B cell (primary cell): Measurements from ENCODE around the gene CCDC194. TPM values are rescaled to one million over a fixed set of nuclear protein-coding genes. Genes with fewer than 3 reads are reported as not detected.

Experiments used
- ATAC-seq: fragments of 200-7000 bp; cut with Tn5 transposase; one replicate; pipeline ENCODE4 v1.10.0; 2021; ENCODE audit warnings: low read depth, mild to moderate bottlenecking, moderate number of reproducible peaks, moderate library complexity
- CTCF ChIA-PET: fragments of 350-600 bp; sonication (Branson Sonifier 250); formaldehyde crosslinking; loops from one replicate; lab custom pipeline; 2021; ENCODE audit warnings: antibody characterized with exemption, inconsistent platforms; lab: Charles Lee
- POLR2A ChIA-PET: fragments of 350-600 bp; sonication (Branson Sonifier 250); formaldehyde crosslinking; loops from one replicate; lab custom pipeline; 2021; ENCODE audit warnings: antibody characterized with exemption; lab: Charles Lee
- DNase-seq: peaks from one replicate; pipeline ENCODE4 v3.0.0; 2013
- H2AFZ ChIP-seq: 2 replicates; pipeline ENCODE4 v1.6.1; 2012; ENCODE audit warnings: mild to moderate bottlenecking, low read depth, low read length; ENCODE audit not compliant: insufficient read depth, poor library complexity, severe bottlenecking
- H3K27ac ChIP-seq, 2 donors: 1 replicate in 1 of 2; 2 replicates in 1 of 2; pipeline ENCODE4 v1.5.1; 2012 to 2013; ENCODE audit warnings: low read length in 2 of 2, mild to moderate bottlenecking in 2 of 2, moderate library complexity in 1 of 2
- H3K27me3 ChIP-seq, 4 experiments: fragments of 200-600 bp in 1 of 4; sonication (generic) in 1 of 4; replicated peaks in 1 of 4; 1 replicate in 2 of 4; 2 replicates in 2 of 4; pipeline versions ENCODE4 v1.6.1 to v1.7.0; 2013 to 2016; ENCODE audit warnings: low read length in 3 of 4, mild to moderate bottlenecking in 2 of 4, mixed read lengths in 1 of 4, moderate library complexity in 1 of 4; ENCODE audit not compliant: insufficient read depth in 4 of 4, control insufficient read depth in 3 of 4; ENCODE audit errors: control extremely low read depth in 1 of 4
- H3K36me3 ChIP-seq, 2 experiments: replicated peaks in 1 of 2; 1 replicate in 1 of 2; 2 replicates in 1 of 2; pipeline versions ENCODE4 v1.6.1 to v1.7.1; 2013; ENCODE audit warnings: low read length in 1 of 2; ENCODE audit not compliant: insufficient read depth in 2 of 2, control insufficient read depth in 1 of 2; ENCODE audit errors: control extremely low read depth in 1 of 2, extremely low read depth in 1 of 2
- H3K4me1 ChIP-seq, 2 donors: fragments of 200-600 bp in 1 of 2; sonication (generic) in 1 of 2; 1 replicate in 1 of 2; 2 replicates in 1 of 2; pipeline versions ENCODE4 v1.5.1 to v1.6.1; 2013 to 2017; ENCODE audit warnings: low read length in 2 of 2; ENCODE audit not compliant: control insufficient read depth in 2 of 2, insufficient read depth in 2 of 2
- H3K4me2 ChIP-seq: replicated peaks from 2 replicates; pipeline ENCODE3; 2012; ENCODE audit warnings: mild to moderate bottlenecking, low read depth, low read length; ENCODE audit not compliant: poor library complexity, severe bottlenecking
- H3K4me3 ChIP-seq, 5 experiments: fragments of 200-600 bp in 1 of 5; sonication (generic) in 1 of 5; 1 replicate in 3 of 5; 2 replicates in 2 of 5; pipeline versions ENCODE4 v1.5.1 to v1.7.0; 2011 to 2016; ENCODE audit warnings: low read length in 4 of 5, mild to moderate bottlenecking in 4 of 5, low read depth in 2 of 5, control low read depth in 1 of 5, moderate library complexity in 1 of 5; ENCODE audit not compliant: insufficient read depth in 1 of 5; ENCODE audit errors: control extremely low read depth in 1 of 5, extremely low read depth in 1 of 5
- H3K79me2 ChIP-seq: fragments of 200-600 bp; sonication (generic); one replicate; pipeline ENCODE4 v1.6.0; 2016; ENCODE audit warnings: low read length; ENCODE audit not compliant: control insufficient read depth, insufficient read depth
- H3K9ac ChIP-seq: fragments of 200-600 bp; sonication (generic); 2 replicates; pipeline ENCODE4 v1.6.1; 2017; ENCODE audit warnings: mild to moderate bottlenecking, low read length, moderate library complexity
- H3K9me3 ChIP-seq, 3 donors: one replicate each; pipeline versions ENCODE4 v1.6.1 to v1.7.1; 2013; ENCODE audit warnings: low read length in 2 of 3; ENCODE audit not compliant: control insufficient read depth in 2 of 3, insufficient read depth in 1 of 3; ENCODE audit errors: control extremely low read depth in 1 of 3
- H4K20me1 ChIP-seq: 2 replicates; pipeline ENCODE4 v1.6.0; 2012; ENCODE audit warnings: mild to moderate bottlenecking, low read length; ENCODE audit not compliant: insufficient read depth, control insufficient read depth, poor library complexity, severe bottlenecking
- H3K27ac Mint-ChIP-seq: one replicate; pipeline ENCODE4 v1.8.0; 2021; ENCODE audit warnings: mixed read lengths
- H3K27me3 Mint-ChIP-seq: one replicate; pipeline ENCODE4 v1.8.0; 2021; ENCODE audit warnings: mixed read lengths
- H3K4me1 Mint-ChIP-seq: one replicate; pipeline ENCODE4 v1.8.0; 2021; ENCODE audit warnings: mixed read lengths
- H3K4me3 Mint-ChIP-seq: one replicate; pipeline ENCODE4 v1.8.0; 2021; ENCODE audit warnings: mixed read lengths
- H3K9me3 Mint-ChIP-seq: one replicate; pipeline ENCODE4 v1.8.0; 2022; ENCODE audit warnings: mixed read lengths; ENCODE audit not compliant: insufficient read depth
- EZH2 ChIP-seq: IDR thresholded peaks from 2 replicates; pipeline ENCODE4 v1.6.1; 2012; ENCODE audit warnings: borderline replicate concordance, low read depth, mild to moderate bottlenecking, moderate library complexity, low read length; ENCODE audit not compliant: insufficient read depth, poor library complexity, severe bottlenecking
- WGBS: methylation state at CpG from one replicate; pipeline ENCODE4 v1.1.5; 2013; ENCODE audit warnings: missing lambda C conversion rate; ENCODE audit not compliant: insufficient coverage; 5-methylcytosine and 5-hydroxymethylcytosine counted together
- intact Hi-C: fragments of 100-400 bp; cut with micrococcal nuclease; formaldehyde crosslinking; loops from one replicate; pipeline ENCODE4 v1.10.0; 2022
- polyA plus RNA-seq: library from polyadenylated mRNA; depleted of rRNA; stranded (reverse); fragments of >200 nt; gene quantifications from 2 replicates; pipeline ENCODE4 v1.2.3, GENCODE V29; 2012
- total RNA-seq, 2 donors: library from RNA; stranded (reverse); fragments of 120-200 nt in 1 of 2; gene quantifications; 1 replicate in 1 of 2; 2 replicates in 1 of 2; pipeline versions ENCODE4 v1.2.3 to v1.2.4, GENCODE V29; 2013 to 2022
- TF ChIP-seq, protein P1 (sequence below): fragments of 200-600 bp; IDR thresholded peaks from one replicate; pipeline ENCODE4 v1.8.0; 2022; ENCODE audit warnings: antibody characterized with exemption, mild to moderate bottlenecking

Gene CCDC194
- total and polyA plus RNA-seq, 2 donors (not counting 1 experiment from before 2014, with no cell fraction given): 1.4 to 3.4 TPM

DNA sequence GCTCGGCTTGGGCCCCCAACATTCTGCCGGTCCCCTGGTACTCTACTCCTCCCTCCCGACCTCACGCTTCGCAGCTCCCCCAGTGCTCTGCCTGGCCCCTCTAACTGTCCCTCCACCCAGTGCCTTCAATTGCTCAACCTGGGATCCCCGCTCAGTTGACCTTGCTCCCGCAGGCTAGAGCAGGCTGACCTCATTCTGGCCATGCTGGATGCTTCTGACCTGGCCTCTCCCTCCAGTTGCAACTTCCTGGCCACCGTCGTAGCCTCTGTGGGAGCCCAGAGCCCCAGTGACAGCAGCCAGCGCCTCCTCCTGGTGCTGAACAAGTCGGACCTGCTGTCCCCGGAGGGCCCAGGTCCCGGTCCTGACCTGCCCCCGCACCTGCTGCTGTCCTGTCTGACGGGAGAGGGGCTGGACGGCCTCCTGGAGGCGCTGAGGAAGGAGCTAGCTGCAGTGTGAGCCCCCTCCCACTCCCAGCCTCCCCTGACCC is 53.1 kb downstream of the CCDC194 start:
- Mint-ChIP-seq H3K9me3 (no peaks in the 10 kb centered on the region), H3K4me3 (no peak overlapping the region), H3K4me1 (peaks cover 24% of the 10 kb centered on the region), H3K27me3 (no peaks in the 10 kb centered on the region), H3K27ac (no peak overlapping the region)
- intact Hi-C loops: no loop called here
- 95% methylated on average over 17 of the region's 17 CpGs for WGBS
- TF ChIP-seq EZH2: no peak
- TF ChIP-seq, protein P1, sequence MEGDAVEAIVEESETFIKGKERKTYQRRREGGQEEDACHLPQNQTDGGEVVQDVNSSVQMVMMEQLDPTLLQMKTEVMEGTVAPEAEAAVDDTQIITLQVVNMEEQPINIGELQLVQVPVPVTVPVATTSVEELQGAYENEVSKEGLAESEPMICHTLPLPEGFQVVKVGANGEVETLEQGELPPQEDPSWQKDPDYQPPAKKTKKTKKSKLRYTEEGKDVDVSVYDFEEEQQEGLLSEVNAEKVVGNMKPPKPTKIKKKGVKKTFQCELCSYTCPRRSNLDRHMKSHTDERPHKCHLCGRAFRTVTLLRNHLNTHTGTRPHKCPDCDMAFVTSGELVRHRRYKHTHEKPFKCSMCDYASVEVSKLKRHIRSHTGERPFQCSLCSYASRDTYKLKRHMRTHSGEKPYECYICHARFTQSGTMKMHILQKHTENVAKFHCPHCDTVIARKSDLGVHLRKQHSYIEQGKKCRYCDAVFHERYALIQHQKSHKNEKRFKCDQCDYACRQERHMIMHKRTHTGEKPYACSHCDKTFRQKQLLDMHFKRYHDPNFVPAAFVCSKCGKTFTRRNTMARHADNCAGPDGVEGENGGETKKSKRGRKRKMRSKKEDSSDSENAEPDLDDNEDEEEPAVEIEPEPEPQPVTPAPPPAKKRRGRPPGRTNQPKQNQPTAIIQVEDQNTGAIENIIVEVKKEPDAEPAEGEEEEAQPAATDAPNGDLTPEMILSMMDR: no peak
- no peak overlapping the region for H3K9ac ChIP-seq
- peaks cover 7 to 19% of the 10 kb centered on the region in 2 donors for H3K4me1 ChIP-seq
- H3K27ac ChIP-seq: no peak overlapping the region
- CTCF ChIA-PET: interaction anchor here (0.5 kb wide), 1 partner anchor 33 kb away, joined by 3 read pairs; no protein-coding TSS in a partner anchor
- no peaks in the 10 kb centered on the region for H4K20me1 ChIP-seq
- no peak overlapping the region for H2AFZ ChIP-seq
- ATAC-seq: no peak
- H3K4me3 ChIP-seq: no peak overlapping the region
- no peak overlapping the region for H3K4me2 ChIP-seq
- peaks cover 9% of the 10 kb centered on the region for H3K79me2 ChIP-seq
- no peaks in the 10 kb centered on the region for H3K36me3 ChIP-seq
- H3K27me3 ChIP-seq: no peaks in the 10 kb centered on the region
- no peaks in the 10 kb centered on the region for H3K9me3 ChIP-seq
- DNase-seq: no peak
- POLR2A ChIA-PET: no interaction called here

Other genes with a start within 250 kb of the CCDC194 start
- 39.9 and 49.5 TPM in 2 replicates for gene USE1, start 178.8 kb downstream of the CCDC194 start, total RNA-seq
- 48.3 and 56.5 TPM in 2 replicates for gene USE1, start 178.8 kb downstream of the CCDC194 start, polyA plus RNA-seq
- 30.5 and 40.4 TPM in 2 replicates for gene OCEL1, start 168.0 kb downstream of the CCDC194 start, total RNA-seq
- 12.0 and 28.5 TPM in 2 replicates for gene OCEL1, start 168.0 kb downstream of the CCDC194 start, polyA plus RNA-seq
- gene NR2F6, start 148.3 kb downstream of the CCDC194 start, total RNA-seq: 4.9 and 5.1 TPM in 2 replicates
- 2.0 and 2.9 TPM in 2 replicates for gene NR2F6, start 148.3 kb downstream of the CCDC194 start, polyA plus RNA-seq
- gene USHBP1, start 129.5 kb downstream of the CCDC194 start, total RNA-seq: 0.12 and 0.39 TPM in 2 replicates
- 0.03 TPM in 1 of 2 replicates, not detected in the other for gene USHBP1, start 129.5 kb downstream of the CCDC194 start, polyA plus RNA-seq
- gene BABAM1, start 126.8 kb downstream of the CCDC194 start, total RNA-seq: 126 and 129 TPM in 2 replicates
- 98.6 and 105 TPM in 2 replicates for gene BABAM1, start 126.8 kb downstream of the CCDC194 start, polyA plus RNA-seq
- 6.2 and 6.3 TPM in 2 replicates for gene ANKLE1, start 112.3 kb downstream of the CCDC194 start, total RNA-seq
- gene ANKLE1, start 112.3 kb downstream of the CCDC194 start, polyA plus RNA-seq: 6.0 and 7.6 TPM in 2 replicates
- gene ABHD8, start 90.8 kb downstream of the CCDC194 start, total RNA-seq: 7.2 and 9.7 TPM in 2 replicates
- gene ABHD8, start 90.8 kb downstream of the CCDC194 start, polyA plus RNA-seq: 4.6 and 5.2 TPM in 2 replicates
- gene MRPL34, start 88.3 kb downstream of the CCDC194 start, total RNA-seq: 40.7 and 45.7 TPM in 2 replicates
- gene MRPL34, start 88.3 kb downstream of the CCDC194 start, polyA plus RNA-seq: 15.1 and 16.5 TPM in 2 replicates
- 35.5 and 38.4 TPM in 2 replicates for gene DDA1, start 84.6 kb downstream of the CCDC194 start, total RNA-seq
- gene DDA1, start 84.6 kb downstream of the CCDC194 start, polyA plus RNA-seq: 37.4 and 38.4 TPM in 2 replicates
- 4.8 and 5.2 TPM in 2 replicates for gene ANO8, start 59.3 kb downstream of the CCDC194 start, total RNA-seq
- gene ANO8, start 59.3 kb downstream of the CCDC194 start, polyA plus RNA-seq: 2.7 and 3.0 TPM in 2 replicates
- 44.3 and 44.9 TPM in 2 replicates for gene GTPBP3, start 56.6 kb downstream of the CCDC194 start, total RNA-seq
- 41.6 and 44.8 TPM in 2 replicates for gene GTPBP3, start 56.6 kb downstream of the CCDC194 start, polyA plus RNA-seq
- gene PLVAP, start 16.9 kb downstream of the CCDC194 start, total RNA-seq: not detected in 2 replicates
- gene PLVAP, start 16.9 kb downstream of the CCDC194 start, polyA plus RNA-seq: 0.06 and 0.26 TPM in 2 replicates
- gene BST2, start 11.4 kb upstream of the CCDC194 start, total RNA-seq: 59.7 and 66.0 TPM in 2 replicates
- 64.5 and 79.5 TPM in 2 replicates for gene BST2, start 11.4 kb upstream of the CCDC194 start, polyA plus RNA-seq
- 26.8 and 33.6 TPM in 2 replicates for gene MVB12A, start 25.9 kb upstream of the CCDC194 start, total RNA-seq
- gene MVB12A, start 25.9 kb upstream of the CCDC194 start, polyA plus RNA-seq: 21.4 and 31.3 TPM in 2 replicates
- not detected in 2 replicates for gene TMEM221, start 54.5 kb upstream of the CCDC194 start, total RNA-seq
- not detected in 2 replicates for gene TMEM221, start 54.5 kb upstream of the CCDC194 start, polyA plus RNA-seq
- not detected in 2 replicates for gene NXNL1, start 66.7 kb upstream of the CCDC194 start, total RNA-seq
- gene NXNL1, start 66.7 kb upstream of the CCDC194 start, polyA plus RNA-seq: not detected in 2 replicates
- gene SLC27A1, start 76.3 kb upstream of the CCDC194 start, total RNA-seq: 9.5 and 11.5 TPM in 2 replicates
- 4.1 and 5.1 TPM in 2 replicates for gene SLC27A1, start 76.3 kb upstream of the CCDC194 start, polyA plus RNA-seq
- gene PGLS, start 117.5 kb upstream of the CCDC194 start, total RNA-seq: 83.3 and 88.5 TPM in 2 replicates
- gene PGLS, start 117.5 kb upstream of the CCDC194 start, polyA plus RNA-seq: 55.2 and 74.2 TPM in 2 replicates
- gene COLGALT1, start 161.5 kb upstream of the CCDC194 start, total RNA-seq: 108 and 109 TPM in 2 replicates
- gene COLGALT1, start 161.5 kb upstream of the CCDC194 start, polyA plus RNA-seq: 126 and 219 TPM in 2 replicates